Progenitor cell of endocrine pancreas (in vitro differentiated cells): ENCODE results near the gene GNA15. TPM values are rescaled to one million over a fixed set of nuclear protein-coding genes. Genes with fewer than 3 reads are reported as not detected.

ENCODE experiments used
- DNase-seq: peaks from one replicate; pipeline ENCODE4 v3.0.0; 2021; ENCODE audit warnings: low spot score; ENCODE audit not compliant: unreplicated experiment
- H3K27ac Mint-ChIP-seq: 2 replicates; pipeline ENCODE4 v1.8.0; 2021; ENCODE audit warnings: mild to moderate bottlenecking, moderate library complexity, mixed read lengths
- H3K27me3 Mint-ChIP-seq: 2 replicates; pipeline ENCODE4 v1.8.0; 2021; ENCODE audit warnings: mixed read lengths
- H3K36me3 Mint-ChIP-seq: 2 replicates; pipeline ENCODE4 v1.8.0; 2022; ENCODE audit warnings: mixed read lengths; ENCODE audit not compliant: insufficient read depth
- H3K4me1 Mint-ChIP-seq: 2 replicates; pipeline ENCODE4 v1.8.0; 2021; ENCODE audit warnings: low read depth, mixed read lengths
- H3K4me3 Mint-ChIP-seq: 2 replicates; pipeline ENCODE4 v1.8.0; 2021; ENCODE audit warnings: low read depth, mild to moderate bottlenecking, moderate library complexity, mixed read lengths
- H3K9me3 Mint-ChIP-seq: 2 replicates; pipeline ENCODE4 v1.8.0; 2021; ENCODE audit warnings: low read depth, mixed read lengths
- total RNA-seq: library from RNA; stranded (reverse); gene quantifications from 2 replicates; pipeline ENCODE4 v1.2.1, GENCODE V29; 2021
- TF ChIP-seq, protein P1 (sequence below): fragments of 200-600 bp; sonication (generic); IDR thresholded peaks from one replicate; pipeline ENCODE4 v1.5.0; 2021; ENCODE audit warnings: antibody characterized with exemption, mild to moderate bottlenecking; ENCODE audit not compliant: unreplicated experiment

The GNA15 gene
- total RNA-seq, 1 donor from 2014 or later, result not detected

DNA sequence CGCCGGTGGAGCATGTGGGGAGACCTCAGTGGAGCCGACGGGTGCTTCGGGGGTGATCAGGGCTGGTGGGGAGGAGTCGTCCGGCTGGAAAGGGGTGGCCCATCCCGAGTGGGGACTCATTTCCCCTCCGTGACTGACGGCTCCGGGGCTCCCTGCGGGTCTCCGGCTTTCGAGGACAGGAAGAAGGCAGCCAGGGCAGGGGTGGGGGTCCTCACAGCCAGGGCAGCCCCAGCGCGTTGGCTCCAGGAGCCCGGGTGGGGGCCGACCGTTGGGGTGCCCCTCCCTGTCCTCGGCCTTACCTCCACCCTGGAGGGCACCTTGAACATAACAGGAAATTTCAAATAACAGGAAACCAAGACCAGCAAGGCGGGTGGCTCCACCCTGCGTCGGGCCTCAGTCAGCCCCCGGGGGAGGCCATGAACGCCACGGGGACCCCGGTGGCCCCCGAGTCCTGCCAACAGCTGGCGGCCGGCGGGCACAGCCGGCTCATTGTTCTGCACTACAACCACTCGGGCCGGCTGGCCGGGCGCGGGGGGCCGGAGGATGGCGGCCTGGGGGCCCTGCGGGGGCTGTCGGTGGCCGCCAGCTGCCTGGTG, 42.6 kb downstream of the GNA15 start, which contains the start of gene S1PR4:
Gene S1PR4, plus strand, starts transcription at position 393 of the 596 bp plus-strand sequence. Its CDS starts 24 bp downstream, at position 417.
- no peak for DNase-seq
- H3K4me3 Mint-ChIP-seq, result no peak within 1 kb of the TSS
- TF ChIP-seq, protein P1, sequence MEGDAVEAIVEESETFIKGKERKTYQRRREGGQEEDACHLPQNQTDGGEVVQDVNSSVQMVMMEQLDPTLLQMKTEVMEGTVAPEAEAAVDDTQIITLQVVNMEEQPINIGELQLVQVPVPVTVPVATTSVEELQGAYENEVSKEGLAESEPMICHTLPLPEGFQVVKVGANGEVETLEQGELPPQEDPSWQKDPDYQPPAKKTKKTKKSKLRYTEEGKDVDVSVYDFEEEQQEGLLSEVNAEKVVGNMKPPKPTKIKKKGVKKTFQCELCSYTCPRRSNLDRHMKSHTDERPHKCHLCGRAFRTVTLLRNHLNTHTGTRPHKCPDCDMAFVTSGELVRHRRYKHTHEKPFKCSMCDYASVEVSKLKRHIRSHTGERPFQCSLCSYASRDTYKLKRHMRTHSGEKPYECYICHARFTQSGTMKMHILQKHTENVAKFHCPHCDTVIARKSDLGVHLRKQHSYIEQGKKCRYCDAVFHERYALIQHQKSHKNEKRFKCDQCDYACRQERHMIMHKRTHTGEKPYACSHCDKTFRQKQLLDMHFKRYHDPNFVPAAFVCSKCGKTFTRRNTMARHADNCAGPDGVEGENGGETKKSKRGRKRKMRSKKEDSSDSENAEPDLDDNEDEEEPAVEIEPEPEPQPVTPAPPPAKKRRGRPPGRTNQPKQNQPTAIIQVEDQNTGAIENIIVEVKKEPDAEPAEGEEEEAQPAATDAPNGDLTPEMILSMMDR, result no peak
- H3K27ac Mint-ChIP-seq, result no peak within 1 kb of the TSS
- peaks cover 1% of the 10 kb centered on the region for H3K4me1 Mint-ChIP-seq
- no peaks in the 10 kb centered on the region for H3K9me3 Mint-ChIP-seq
- no peaks in the 10 kb centered on the region for H3K27me3 Mint-ChIP-seq
- no peaks in the 10 kb centered on the region for H3K36me3 Mint-ChIP-seq

DNA sequence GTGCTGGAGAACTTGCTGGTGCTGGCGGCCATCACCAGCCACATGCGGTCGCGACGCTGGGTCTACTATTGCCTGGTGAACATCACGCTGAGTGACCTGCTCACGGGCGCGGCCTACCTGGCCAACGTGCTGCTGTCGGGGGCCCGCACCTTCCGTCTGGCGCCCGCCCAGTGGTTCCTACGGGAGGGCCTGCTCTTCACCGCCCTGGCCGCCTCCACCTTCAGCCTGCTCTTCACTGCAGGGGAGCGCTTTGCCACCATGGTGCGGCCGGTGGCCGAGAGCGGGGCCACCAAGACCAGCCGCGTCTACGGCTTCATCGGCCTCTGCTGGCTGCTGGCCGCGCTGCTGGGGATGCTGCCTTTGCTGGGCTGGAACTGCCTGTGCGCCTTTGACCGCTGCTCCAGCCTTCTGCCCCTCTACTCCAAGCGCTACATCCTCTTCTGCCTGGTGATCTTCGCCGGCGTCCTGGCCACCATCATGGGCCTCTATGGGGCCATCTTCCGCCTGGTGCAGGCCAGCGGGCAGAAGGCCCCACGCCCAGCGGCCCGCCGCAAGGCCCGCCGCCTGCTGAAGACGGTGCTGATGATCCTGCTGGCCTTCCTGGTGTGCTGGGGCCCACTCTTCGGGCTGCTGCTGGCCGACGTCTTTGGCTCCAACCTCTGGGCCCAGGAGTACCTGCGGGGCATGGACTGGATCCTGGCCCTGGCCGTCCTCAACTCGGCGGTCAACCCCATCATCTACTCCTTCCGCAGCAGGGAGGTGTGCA, 43.3 kb downstream of the GNA15 start:
- no peak overlapping the region for H3K4me3 Mint-ChIP-seq
- DNase-seq, result no peak
- H3K4me1 Mint-ChIP-seq, result peaks cover 3% of the 10 kb centered on the region
- TF ChIP-seq, protein P1, result no peak
- H3K9me3 Mint-ChIP-seq, result no peaks in the 10 kb centered on the region
- no peak overlapping the region for H3K27ac Mint-ChIP-seq
- no peaks in the 10 kb centered on the region for H3K27me3 Mint-ChIP-seq
- no peaks in the 10 kb centered on the region for H3K36me3 Mint-ChIP-seq

DNA sequence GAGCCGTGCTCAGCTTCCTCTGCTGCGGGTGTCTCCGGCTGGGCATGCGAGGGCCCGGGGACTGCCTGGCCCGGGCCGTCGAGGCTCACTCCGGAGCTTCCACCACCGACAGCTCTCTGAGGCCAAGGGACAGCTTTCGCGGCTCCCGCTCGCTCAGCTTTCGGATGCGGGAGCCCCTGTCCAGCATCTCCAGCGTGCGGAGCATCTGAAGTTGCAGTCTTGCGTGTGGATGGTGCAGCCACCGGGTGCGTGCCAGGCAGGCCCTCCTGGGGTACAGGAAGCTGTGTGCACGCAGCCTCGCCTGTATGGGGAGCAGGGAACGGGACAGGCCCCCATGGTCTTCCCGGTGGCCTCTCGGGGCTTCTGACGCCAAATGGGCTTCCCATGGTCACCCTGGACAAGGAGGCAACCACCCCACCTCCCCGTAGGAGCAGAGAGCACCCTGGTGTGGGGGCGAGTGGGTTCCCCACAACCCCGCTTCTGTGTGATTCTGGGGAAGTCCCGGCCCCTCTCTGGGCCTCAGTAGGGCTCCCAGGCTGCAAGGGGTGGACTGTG, 44.0 kb downstream of the GNA15 start:
- H3K9me3 Mint-ChIP-seq, result no peaks in the 10 kb centered on the region
- DNase-seq, result no peak
- no peaks in the 10 kb centered on the region for H3K36me3 Mint-ChIP-seq

DNA sequence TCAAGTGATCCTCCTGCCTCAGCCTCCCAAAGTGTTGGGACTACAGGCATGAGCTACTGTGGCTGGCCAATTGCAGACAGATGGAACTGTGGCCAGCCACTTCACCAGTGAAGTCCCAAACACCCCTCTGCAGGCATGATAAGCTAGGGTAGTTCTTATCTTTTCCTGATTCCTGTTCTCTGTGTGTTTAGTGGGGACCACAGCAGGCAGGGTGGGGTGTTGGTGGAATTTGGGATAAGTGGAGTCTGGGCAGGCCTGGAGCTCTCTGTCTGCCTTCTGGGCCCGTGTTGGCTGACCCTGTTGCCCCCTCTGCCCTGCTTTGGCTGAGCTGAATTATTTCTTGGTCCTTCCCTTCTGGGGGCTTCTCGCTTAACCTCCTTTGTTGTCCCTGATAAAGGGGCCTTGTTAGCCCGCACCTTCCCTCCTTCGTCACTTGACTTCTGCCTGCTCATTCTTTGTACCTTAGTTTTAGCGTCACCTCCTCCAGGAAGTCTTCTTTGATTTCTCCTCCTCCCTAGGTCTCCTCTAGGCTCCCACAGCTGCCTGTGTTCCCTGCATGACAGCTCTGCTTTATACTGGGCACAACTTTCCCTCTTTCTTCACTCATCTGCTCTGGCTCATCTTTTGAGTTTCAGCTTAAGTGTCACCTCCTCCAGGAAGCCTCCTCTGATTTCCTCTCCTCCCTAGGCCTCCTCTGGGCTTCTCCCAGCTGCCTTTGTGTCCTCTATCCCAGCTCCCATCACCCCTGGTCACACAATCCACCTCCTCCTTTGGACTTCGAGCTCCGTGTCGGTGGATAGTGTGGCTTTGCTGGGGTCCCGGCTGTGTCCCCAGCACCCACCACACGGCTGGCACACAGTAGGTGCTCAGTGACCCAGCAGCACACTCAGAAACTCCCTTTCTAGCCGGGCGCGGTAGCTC, 48.1 kb downstream of the GNA15 start:
- peak overlapping the region; percentile 99 for H3K4me3 Mint-ChIP-seq
- TF ChIP-seq, protein P1, result no peak
- peaks cover 15% of the 10 kb centered on the region for H3K4me1 Mint-ChIP-seq
- peak overlapping the region; percentile 54 for H3K27ac Mint-ChIP-seq
- H3K9me3 Mint-ChIP-seq, result no peaks in the 10 kb centered on the region
- no peaks in the 10 kb centered on the region for H3K27me3 Mint-ChIP-seq
- DNase-seq, result no peak
- H3K36me3 Mint-ChIP-seq, result no peaks in the 10 kb centered on the region

More for the DNA sequence above, 44.0 kb downstream of the GNA15 start:
- Mint-ChIP-seq H3K4me1 (peaks cover 3% of the 10 kb centered on the region), H3K27me3 (no peaks in the 10 kb centered on the region), H3K27ac (no peak overlapping the region), H3K4me3 (no peak overlapping the region)
- TF ChIP-seq, protein P1, result no peak
